Breast epithelium (tissue), 4 donors: ENCODE results near the gene DNM1. TPM values are rescaled to one million over a fixed set of nuclear protein-coding genes. Genes with fewer than 3 reads are reported as not detected.

Source experiments
- DNase-seq, 2 donors: peaks; one replicate each; pipeline ENCODE4 v3.0.0-alpha.2; 2019; ENCODE audit warnings: low spot score in 2 of 2
- H3K27ac ChIP-seq, 2 donors: fragments of 200-600 bp; sonication (generic) in 1 of 2; one replicate each; pipeline ENCODE4 v1.5.1; 2016 to 2019; ENCODE audit warnings: mild to moderate bottlenecking in 1 of 2
- H3K27me3 ChIP-seq, 2 donors: fragments of 200-600 bp; sonication (generic) in 1 of 2; one replicate each; pipeline versions ENCODE4 v1.5.1 to v1.6.0; 2017 to 2019; ENCODE audit warnings: control low read depth in 1 of 2, mild to moderate bottlenecking in 1 of 2
- H3K36me3 ChIP-seq: fragments of 200-600 bp; one replicate; pipeline ENCODE4 v1.5.1; 2019
- H3K4me1 ChIP-seq, 2 donors: fragments of 200-600 bp; sonication (generic); one replicate each; pipeline ENCODE4 v1.5.1; 2016 to 2019; ENCODE audit warnings: control low read depth in 1 of 2
- H3K4me3 ChIP-seq, 3 donors: fragments of 200-600 bp; sonication (generic); 1 replicate in 2 of 3; 2 replicates in 1 of 3; pipeline ENCODE4 v1.5.1; 2016 to 2019; ENCODE audit warnings: mild to moderate bottlenecking in 3 of 3, moderate library complexity in 2 of 3
- H3K9me3 ChIP-seq, 2 donors: fragments of 200-600 bp; sonication (generic) in 1 of 2; one replicate each; pipeline ENCODE4 v1.5.1; 2016 to 2019; ENCODE audit warnings: control low read depth in 1 of 2
- POLR2A ChIP-seq: fragments of 450-650 bp; IDR thresholded peaks from one replicate; pipeline ENCODE4 v1.6.1; 2016; ENCODE audit warnings: antibody characterized with exemption, mild to moderate bottlenecking, moderate library complexity
- POLR2AphosphoS5 ChIP-seq, 3 donors: sonication (generic); formaldehyde crosslinking; IDR thresholded peaks; one replicate each; pipeline ENCODE4 v1.6.1; 2017; ENCODE audit warnings: antibody characterized with exemption in 3 of 3
- intact Hi-C: fragments of 100-400 bp; cut with DNase I; formaldehyde crosslinking; loops from one replicate; pipeline ENCODE4 v1.15.1; 2023; ENCODE audit warnings: low total_unique reads
- total RNA-seq, 3 donors: library from RNA; depleted of rRNA; stranded (reverse); fragments of >200 nt; gene quantifications; one replicate each; pipeline ENCODE4 v1.1.0, GENCODE V29; 2016
- TF ChIP-seq, protein P1 (sequence below), 3 donors: fragments of 450-650 bp; IDR thresholded peaks; one replicate each; pipeline ENCODE4 v1.5.1; 2016 to 2017; ENCODE audit warnings: antibody characterized with exemption in 3 of 3, mild to moderate bottlenecking in 3 of 3, moderate library complexity in 3 of 3

Gene DNM1
- total RNA-seq, 3 donors from 2014 or later, result 11.3 to 36.0 (median 12.5) TPM

DNA sequence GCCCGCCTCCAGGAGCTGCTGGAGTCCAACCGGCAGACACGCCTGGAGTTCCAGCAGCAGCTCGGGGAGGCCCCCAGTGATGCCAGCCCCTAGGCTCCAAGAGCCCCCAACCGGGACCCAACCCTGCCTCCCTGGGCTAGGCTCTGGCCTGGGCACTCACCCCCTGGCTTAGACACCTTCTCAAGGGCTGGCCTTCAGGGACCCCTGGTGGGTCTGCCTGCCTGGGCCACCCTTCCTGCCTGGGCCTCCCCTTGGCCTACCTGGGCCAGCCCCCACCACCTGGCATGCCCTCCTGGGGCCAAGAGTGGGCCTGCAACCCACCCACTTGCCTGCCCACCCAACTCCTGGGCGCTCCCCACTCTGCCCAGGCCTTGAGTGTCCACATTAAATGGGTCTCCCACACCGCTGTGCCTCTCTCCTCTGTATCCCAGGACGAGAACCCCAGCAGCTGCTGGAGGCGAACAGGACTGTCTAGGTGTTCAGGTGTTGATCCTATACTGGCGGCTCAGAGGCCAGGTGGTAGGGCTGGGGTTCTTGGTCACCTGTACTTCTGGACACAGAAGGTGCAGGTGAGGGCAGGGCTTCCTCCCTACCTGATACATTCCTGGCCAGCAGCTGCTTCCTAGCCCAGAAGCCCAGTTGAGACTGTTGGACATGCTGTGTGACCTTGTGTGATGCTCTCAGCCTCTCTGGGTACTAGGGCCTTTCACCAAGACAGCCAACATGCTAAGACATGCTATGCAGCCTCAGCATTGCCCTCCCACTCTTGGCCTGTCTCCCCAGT lies 39.5 kb upstream of the DNM1 start:
- no peaks in the 10 kb centered on the region for H3K4me1 ChIP-seq
- intact Hi-C loops, result no loop called here
- H3K4me3 ChIP-seq, result no peak overlapping the region
- H3K9me3 ChIP-seq, result no peaks in the 10 kb centered on the region
- peaks cover 4% of the 10 kb centered on the region for H3K36me3 ChIP-seq
- TF ChIP-seq, protein P1, sequence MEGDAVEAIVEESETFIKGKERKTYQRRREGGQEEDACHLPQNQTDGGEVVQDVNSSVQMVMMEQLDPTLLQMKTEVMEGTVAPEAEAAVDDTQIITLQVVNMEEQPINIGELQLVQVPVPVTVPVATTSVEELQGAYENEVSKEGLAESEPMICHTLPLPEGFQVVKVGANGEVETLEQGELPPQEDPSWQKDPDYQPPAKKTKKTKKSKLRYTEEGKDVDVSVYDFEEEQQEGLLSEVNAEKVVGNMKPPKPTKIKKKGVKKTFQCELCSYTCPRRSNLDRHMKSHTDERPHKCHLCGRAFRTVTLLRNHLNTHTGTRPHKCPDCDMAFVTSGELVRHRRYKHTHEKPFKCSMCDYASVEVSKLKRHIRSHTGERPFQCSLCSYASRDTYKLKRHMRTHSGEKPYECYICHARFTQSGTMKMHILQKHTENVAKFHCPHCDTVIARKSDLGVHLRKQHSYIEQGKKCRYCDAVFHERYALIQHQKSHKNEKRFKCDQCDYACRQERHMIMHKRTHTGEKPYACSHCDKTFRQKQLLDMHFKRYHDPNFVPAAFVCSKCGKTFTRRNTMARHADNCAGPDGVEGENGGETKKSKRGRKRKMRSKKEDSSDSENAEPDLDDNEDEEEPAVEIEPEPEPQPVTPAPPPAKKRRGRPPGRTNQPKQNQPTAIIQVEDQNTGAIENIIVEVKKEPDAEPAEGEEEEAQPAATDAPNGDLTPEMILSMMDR (IDR thresholded peaks at IDR 0.05), result no peak
- TF ChIP-seq POLR2A (no peak), POLR2AphosphoS5 (IDR thresholded peaks at IDR 0.05) (no peak)
- H3K27me3 ChIP-seq, result no peaks in the 10 kb centered on the region
- no peak for DNase-seq
- peak overlapping the region in 1 of 2 donors; percentile 53 for H3K27ac ChIP-seq

DNA sequence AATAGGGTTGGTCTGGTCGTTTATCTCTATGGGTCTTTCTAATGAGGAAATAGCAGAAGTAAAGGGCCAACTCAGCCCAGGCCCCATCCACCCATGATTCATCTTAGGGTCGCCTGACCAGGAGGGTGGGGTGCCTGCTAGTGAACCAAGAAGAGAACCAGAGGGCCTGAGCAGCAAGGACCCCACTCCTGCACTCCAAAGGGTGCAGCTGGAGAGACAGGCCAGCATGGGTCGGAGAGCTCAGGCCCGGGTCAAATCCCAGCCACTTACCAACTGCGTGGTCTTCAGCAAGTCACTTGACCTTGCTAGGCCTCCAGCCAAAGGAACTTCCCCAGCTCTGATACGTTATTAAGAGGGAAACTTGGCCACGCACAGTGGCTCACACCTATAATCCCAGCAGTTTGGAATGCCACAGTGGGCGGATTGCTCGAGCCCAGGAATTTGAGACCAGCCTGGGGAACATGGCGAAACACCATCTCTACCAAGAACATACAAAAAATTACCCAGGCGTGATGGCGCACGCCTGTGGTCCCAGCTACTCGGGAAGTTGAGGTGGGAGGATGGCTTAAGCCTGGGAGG lies 38.8 kb upstream of the DNM1 start:
- Histone ChIP-seq H3K9me3 (no peaks in the 10 kb centered on the region), H3K27me3 (no peaks in the 10 kb centered on the region), H3K4me3 (no peak overlapping the region), H3K27ac (peak overlapping the region; percentile 38 to 53), H3K36me3 (peaks cover 4% of the 10 kb centered on the region), H3K4me1 (no peaks in the 10 kb centered on the region)
- TF ChIP-seq, protein P1 (IDR thresholded peaks at IDR 0.05), result no peak
- TF ChIP-seq POLR2AphosphoS5 (IDR thresholded peaks at IDR 0.05) (no peak), POLR2A (no peak)
- intact Hi-C loops, result no loop called here
- DNase-seq, result peak in 1 of 2 donors; percentile 55

DNA sequence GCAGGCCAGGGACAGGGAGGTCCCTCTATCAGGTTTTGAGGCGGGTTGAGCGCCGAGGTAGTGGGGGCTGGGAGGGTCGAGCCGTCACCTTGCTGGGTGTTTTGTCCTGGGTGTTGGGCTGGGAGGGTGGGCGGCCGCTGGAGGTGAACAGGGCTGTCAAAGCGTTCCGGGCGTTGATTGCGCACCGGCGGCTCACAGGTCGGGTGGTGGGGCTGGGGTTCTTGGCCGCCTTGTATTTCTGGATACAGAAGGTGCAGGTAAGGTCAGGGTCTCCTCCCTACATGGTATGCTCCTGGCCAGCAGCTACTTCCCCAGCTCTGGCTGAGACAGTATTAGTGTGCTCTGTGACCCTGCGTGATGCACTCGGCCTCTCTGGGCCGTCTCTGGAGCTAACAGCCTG lies 37.0 kb upstream of the DNM1 start:
- TF ChIP-seq, protein P1 (IDR thresholded peaks at IDR 0.05), result no peak
- no peak for TF ChIP-seq POLR2A
- no peak for TF ChIP-seq POLR2AphosphoS5 (IDR thresholded peaks at IDR 0.05)
- H3K4me1 ChIP-seq, result no peaks in the 10 kb centered on the region
- H3K36me3 ChIP-seq, result peaks cover 4% of the 10 kb centered on the region
- intact Hi-C loops, result no loop called here
- DNase-seq, result no peak
- no peaks in the 10 kb centered on the region for H3K9me3 ChIP-seq
- H3K4me3 ChIP-seq, result no peak overlapping the region
- H3K27ac ChIP-seq, result no peak overlapping the region
- no peaks in the 10 kb centered on the region for H3K27me3 ChIP-seq

DNA sequence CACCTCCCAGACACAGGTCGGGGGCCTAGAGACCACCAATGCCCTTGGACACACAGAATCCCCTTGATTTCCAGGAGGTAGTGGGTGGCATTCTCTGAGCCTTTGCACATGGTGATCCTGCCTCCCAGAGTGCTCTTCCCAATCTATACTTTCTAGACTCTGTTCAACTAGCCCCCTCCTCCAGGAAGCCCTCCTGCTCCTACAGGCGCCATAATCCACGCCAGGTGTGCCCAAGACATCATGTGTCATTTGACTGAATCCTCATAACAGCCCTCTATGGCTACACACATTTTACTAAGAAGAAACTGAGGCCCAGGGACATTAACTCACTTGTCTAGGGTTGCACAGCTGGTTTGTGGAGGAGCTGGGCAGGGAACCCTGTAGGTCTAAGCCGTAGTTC lies 36.0 kb upstream of the DNM1 start:
- Histone ChIP-seq H3K4me3 (no peak overlapping the region), H3K4me1 (no peaks in the 10 kb centered on the region), H3K27ac (no peak overlapping the region), H3K36me3 (peaks cover 4% of the 10 kb centered on the region), H3K9me3 (no peaks in the 10 kb centered on the region), H3K27me3 (no peaks in the 10 kb centered on the region)
- intact Hi-C loops, result no loop called here
- no peak for DNase-seq
- TF ChIP-seq, protein P1 (IDR thresholded peaks at IDR 0.05), result no peak
- no peak for TF ChIP-seq POLR2AphosphoS5 (IDR thresholded peaks at IDR 0.05)
- no peak for TF ChIP-seq POLR2A

DNA sequence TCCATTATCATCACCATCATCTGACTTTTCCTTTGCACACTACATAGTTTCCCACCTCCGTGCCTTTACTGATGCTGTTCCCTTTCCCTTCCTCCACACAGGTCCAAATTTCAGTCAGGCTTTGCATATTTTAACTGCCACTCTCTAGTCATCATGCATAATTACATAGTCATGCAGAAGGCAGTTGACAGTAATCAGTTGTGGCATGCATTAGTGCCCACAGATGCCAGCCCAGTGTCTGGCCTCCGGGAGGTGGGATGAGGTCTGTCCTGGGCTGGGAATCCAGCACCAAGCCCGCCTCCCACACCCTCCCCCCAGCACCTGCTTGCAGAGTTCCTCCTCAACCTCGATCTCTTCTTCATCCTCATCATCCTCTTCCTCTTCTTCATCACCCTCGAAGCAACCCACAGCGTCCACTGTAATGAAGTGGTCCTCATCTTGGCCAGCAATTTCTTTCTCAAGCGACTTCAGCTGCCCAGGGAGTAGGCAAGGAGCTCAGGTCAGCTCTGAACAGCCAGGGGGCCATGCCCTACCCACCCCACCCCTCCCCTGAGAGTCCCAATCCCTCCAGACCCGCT lies 34.4 kb upstream of the DNM1 start:
- no peak overlapping the region for H3K4me3 ChIP-seq
- H3K4me1 ChIP-seq, result no peaks in the 10 kb centered on the region
- no peak for DNase-seq
- no peaks in the 10 kb centered on the region for H3K9me3 ChIP-seq
- intact Hi-C loops, result no loop called here
- no peaks in the 10 kb centered on the region for H3K27me3 ChIP-seq
- no peak for TF ChIP-seq POLR2A
- TF ChIP-seq, protein P1 (IDR thresholded peaks at IDR 0.05), result no peak
- no peak for TF ChIP-seq POLR2AphosphoS5 (IDR thresholded peaks at IDR 0.05)
- peaks cover 4% of the 10 kb centered on the region for H3K36me3 ChIP-seq
- H3K27ac ChIP-seq, result no peak overlapping the region
